Heart left ventricle (tissue), 16 donors: ENCODE data around the gene CCL1. TPM values are rescaled to one million over a fixed set of nuclear protein-coding genes. Genes with fewer than 3 reads are reported as not detected.
A peak's percentile ranks its signal among the peaks of the same experiment; 100 is the strongest.

Experiments used
- ATAC-seq, 4 donors: fragments of 200-7000 bp; cut with Tn5 transposase; one replicate each; pipeline ENCODE4 v1.9.1; 2020 to 2022; ENCODE audit warnings: moderate library complexity in 4 of 4, mild to moderate bottlenecking in 3 of 4, moderate number of reproducible peaks in 1 of 4
- DNase-seq, 5 donors: peaks; one replicate each; pipeline ENCODE4 v3.0.0-alpha.2; 2020
- H3K27ac ChIP-seq, 12 donors: fragments of 200-600 bp; sonication (generic) in 4 of 12; one replicate each; pipeline versions ENCODE4 v1.5.0 to v1.8.0; 2016 to 2022; ENCODE audit warnings: mild to moderate bottlenecking in 2 of 12
- H3K27me3 ChIP-seq, 9 donors: fragments of 200-600 bp; sonication (generic) in 2 of 9; one replicate each; pipeline versions ENCODE4 v1.5.1 to v1.8.0; 2016 to 2022; ENCODE audit warnings: mild to moderate bottlenecking in 3 of 9
- H3K36me3 ChIP-seq, 9 donors: fragments of 200-600 bp; sonication (generic) in 2 of 9; one replicate each; pipeline versions ENCODE4 v1.5.0 to v1.8.0; 2018 to 2022; ENCODE audit warnings: mild to moderate bottlenecking in 2 of 9
- H3K4me1 ChIP-seq, 12 donors: fragments of 200-600 bp; sonication (generic) in 4 of 12; one replicate each; pipeline versions ENCODE4 v1.5.0 to v1.8.0; 2016 to 2022; ENCODE audit warnings: mild to moderate bottlenecking in 3 of 12
- H3K4me3 ChIP-seq, 12 donors: fragments of 200-600 bp; sonication (generic) in 4 of 12; one replicate each; pipeline versions ENCODE4 v1.5.0 to v1.8.0; 2017 to 2022; ENCODE audit warnings: mild to moderate bottlenecking in 9 of 12, moderate library complexity in 4 of 12
- H3K9me3 ChIP-seq, 12 donors: fragments of 200-600 bp; sonication (generic) in 4 of 12; one replicate each; pipeline versions ENCODE4 v1.5.0 to v1.8.0; 2016 to 2022; ENCODE audit warnings: mild to moderate bottlenecking in 1 of 12
- CTCF ChIP-seq, 12 donors: fragments of 200-600 bp; sonication (generic) in 4 of 12; IDR thresholded peaks; one replicate each; pipeline versions ENCODE4 v1.5.0 to v1.8.0; 2018 to 2022; ENCODE audit warnings: antibody characterized with exemption in 12 of 12, mild to moderate bottlenecking in 5 of 12
- POLR2A ChIP-seq, 2 donors: fragments of 450-650 bp; IDR thresholded peaks; one replicate each; pipeline ENCODE4 v1.6.1; 2017; ENCODE audit warnings: antibody characterized with exemption in 2 of 2, mild to moderate bottlenecking in 2 of 2, moderate library complexity in 2 of 2
- WGBS, 4 donors: extraction: QIAGEN DNeasy Blood & Tissue Kit in 2 of 4; methylation state at CpG; one replicate each; pipeline versions ENCODE4 v1.1.5 to v1.1.7; 2013 to 2018; 5-methylcytosine and 5-hydroxymethylcytosine counted together
- intact Hi-C, 10 donors: fragments of 100-400 bp; cut with DNase I; formaldehyde crosslinking; loops; one replicate each; pipeline versions ENCODE4 v1.11.1 to v1.14.2; 2022
- polyA plus RNA-seq, 2 donors: library from polyadenylated mRNA; stranded (reverse); fragments of 200-250 nt; gene quantifications; one replicate each; pipeline ENCODE4 v1.2.3, GENCODE V29; 2013
- total RNA-seq, 9 donors: library from RNA; depleted of rRNA in 2 of 9; stranded (reverse); fragments of >200 nt in 2 of 9; fragmentation: NEBNext Ultra II Directional in 3 of 9; extraction: Animal tissue kit (Norgen Biotek cat#: 25700) in 3 of 9; gene quantifications; one replicate each; pipeline versions ENCODE4 v1.1.0 to v1.2.4, GENCODE V29; 2016 to 2023
- donor health status: ischemic (EF 13 %, LVEDD 7.1; RV severe dilation, severe dysfunction).
- donor health status: healthy with polysubstance abuse.
- donor health status: DM: no; HTN: yes; CAD: no.
- donor health status: DM: no; HTN: no; CAD: no.
- donor health status: ischemic (EF 25% LVEDD 6.9; RV normal size, moderate dysfunction).
- donor health status: ischemic (EF 25% LVEDD 5.7; RV mildly dilated, moderate dysfunction).
- donor health status: healthy.
- donor health status: DM: yes; HTN: yes; CAD: no.
- donor health status: ischemic (EF 35%, LVEDD 5.7; RV mildly dilated, moderate dysfunction).
- donor health status: nonischemic (EF 11% LVEDD 7.7; RV severe dilation, severe dysfunction).
- donor health status: DM: yes; HTN: yes; CAD: no.
- donor health status: PGD.
- donor health status: ischemic (EF 29% LVEDD 5.4; RV normal size, mild dysfunction).
- donor health status: nonischemic (EF 23%, LVEDD 6.1; RV moderate dilation, normal function).

CCL1 gene
- total and polyA plus RNA-seq, 11 donors = not detected

DNA sequence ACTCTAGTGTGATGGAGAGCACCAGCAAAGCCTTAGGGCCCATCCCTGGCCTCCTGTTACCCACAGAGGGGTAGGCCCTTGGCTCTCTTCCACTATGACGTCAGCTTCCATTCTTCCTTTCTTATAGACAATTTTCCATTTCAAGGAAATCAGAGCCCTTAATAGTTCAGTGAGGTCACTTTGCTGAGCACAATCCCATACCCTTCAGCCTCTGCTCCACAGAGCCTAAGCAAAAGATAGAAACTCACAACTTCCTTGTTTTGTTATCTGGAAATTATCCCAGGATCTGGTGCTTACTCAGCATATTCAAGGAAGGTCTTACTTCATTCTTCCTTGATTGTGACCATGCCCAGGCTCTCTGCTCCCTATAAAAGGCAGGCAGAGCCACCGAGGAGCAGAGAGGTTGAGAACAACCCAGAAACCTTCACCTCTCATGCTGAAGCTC, 44.0 kb downstream of the CCL1 start, which contains the start of gene CCL8:
CCL8 (plus strand) TSS at position 397 of the 445 bp plus-strand sequence. CDS start 67 bp downstream, outside the sequence.
- Histone ChIP-seq H3K27me3 (no peaks in the 10 kb centered on the region), H3K9me3 (peaks cover 0 to 8% (median under 1%) of the 10 kb centered on the region in 12 donors), H3K36me3 (no peaks in the 10 kb centered on the region), H3K4me3 (peak within 1 kb of the TSS in 2 of 12 donors; percentile 15 to 35), H3K27ac (peak within 1 kb of the TSS in 9 of 12 donors; percentile 5 to 86 (median 52)), H3K4me1 (peaks cover 0 to 43% (median 7%) of the 10 kb centered on the region in 12 donors)
- intact Hi-C loops = no loop called here
- TF ChIP-seq POLR2A (IDR thresholded peaks at IDR 0.05) (no peak), CTCF (IDR thresholded peaks at IDR 0.05) (no peak)
- DNase-seq = peak in 1 of 5 donors; percentile 44
- 41 to 48% (median 44%) methylated on average over 2 of the region's 2 CpGs for WGBS, 4 donors
- peak in 3 of 4 donors; percentile 48 to 84 (median 56) for ATAC-seq

DNA sequence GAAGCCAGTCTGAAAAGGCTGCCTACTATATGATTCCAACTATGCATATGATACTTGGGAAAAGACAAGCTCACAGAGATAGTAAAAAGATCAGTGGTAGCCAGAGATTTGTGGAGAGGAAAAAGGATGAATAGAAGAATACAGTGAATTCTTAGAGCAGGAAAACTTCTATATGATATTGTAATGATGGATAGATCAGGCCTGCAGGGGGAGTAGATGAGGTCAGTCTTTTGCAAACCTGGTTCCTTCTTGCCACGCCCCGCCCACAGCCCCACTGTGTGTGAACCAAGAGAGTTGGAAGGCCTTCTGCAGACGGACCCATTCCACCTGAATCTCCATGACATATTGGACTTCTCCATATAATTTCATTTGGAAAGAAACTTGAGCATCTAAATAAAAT, 44.6 kb downstream of the CCL1 start:
- Histone ChIP-seq H3K27ac (peak overlapping the region in 4 of 12 donors; percentile 5 to 86 (median 35)), H3K27me3 (no peaks in the 10 kb centered on the region), H3K4me3 (no peak overlapping the region), H3K36me3 (no peaks in the 10 kb centered on the region), H3K4me1 (peaks cover 0 to 49% (median 13%) of the 10 kb centered on the region in 12 donors), H3K9me3 (peaks cover 0 to 2% (median 0%) of the 10 kb centered on the region in 12 donors)
- no peak for TF ChIP-seq POLR2A (IDR thresholded peaks at IDR 0.05)
- TF ChIP-seq CTCF (IDR thresholded peaks at IDR 0.05) = peak in 1 of 12 donors; percentile 8
- 64 to 81% (median 78%) methylated on average over 3 of the region's 3 CpGs for WGBS, 4 donors
- ATAC-seq (no peak), DNase-seq (no peak)
- intact Hi-C loops = no loop called here

DNA sequence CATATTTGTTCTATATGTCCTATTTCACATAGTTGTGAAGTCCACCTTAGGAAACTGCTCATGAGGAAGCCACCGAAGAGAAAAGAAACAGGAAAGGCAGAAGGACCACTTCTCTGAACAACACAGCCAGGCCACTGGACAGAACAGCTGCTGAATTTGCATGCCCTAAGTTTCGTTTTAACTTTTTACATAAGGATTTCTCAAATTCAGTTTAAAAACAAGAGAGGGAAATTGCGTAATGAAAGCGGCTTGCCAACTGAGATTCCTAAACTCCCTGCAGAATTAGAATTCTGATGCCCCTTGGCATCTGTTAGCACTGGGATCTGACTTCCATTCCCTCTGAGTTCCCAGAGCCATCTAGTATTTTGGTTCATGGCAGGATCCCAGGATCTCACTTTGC, 48.8 kb downstream of the CCL1 start:
- intact Hi-C loops = no loop called here
- H3K36me3 ChIP-seq = no peaks in the 10 kb centered on the region
- no peaks in the 10 kb centered on the region for H3K27me3 ChIP-seq
- H3K9me3 ChIP-seq = no peaks in the 10 kb centered on the region
- peak in 3 of 5 donors; percentile 28 to 41 (median 30) for DNase-seq
- peaks cover 0 to 53% (median 18%) of the 10 kb centered on the region in 12 donors for H3K4me1 ChIP-seq
- no peak for TF ChIP-seq CTCF (IDR thresholded peaks at IDR 0.05)
- no peak for TF ChIP-seq POLR2A (IDR thresholded peaks at IDR 0.05)
- peak in 3 of 4 donors; percentile 40 to 55 (median 52) for ATAC-seq
- 36 to 50% (median 42%) methylated on average over 4 of the region's 4 CpGs for WGBS, 4 donors
- no peak overlapping the region for H3K4me3 ChIP-seq
- H3K27ac ChIP-seq = peak overlapping the region in 11 of 12 donors; percentile 27 to 86 (median 60)

GRCh38 chr17:34313164-34313563, 49.9 kb downstream of the CCL1 start:
- WGBS, 4 donors = 82 to 87% (median 85%) methylated on average over 4 of the region's 4 CpGs
- no peaks in the 10 kb centered on the region for H3K36me3 ChIP-seq
- TF ChIP-seq POLR2A (IDR thresholded peaks at IDR 0.05) = no peak
- no peak for TF ChIP-seq CTCF (IDR thresholded peaks at IDR 0.05)
- peak overlapping the region in 11 of 12 donors; percentile 4 to 86 (median 51) for H3K27ac ChIP-seq
- ATAC-seq (peak in 3 of 4 donors; percentile 62 to 87 (median 65)), DNase-seq (no peak)
- intact Hi-C loops = no loop called here
- no peaks in the 10 kb centered on the region for H3K9me3 ChIP-seq
- H3K27me3 ChIP-seq = no peaks in the 10 kb centered on the region
- H3K4me3 ChIP-seq = no peak overlapping the region
- H3K4me1 ChIP-seq = peaks cover 0 to 53% (median 16%) of the 10 kb centered on the region in 12 donors
